ENCODE data around the gene TBCD.

DNA sequence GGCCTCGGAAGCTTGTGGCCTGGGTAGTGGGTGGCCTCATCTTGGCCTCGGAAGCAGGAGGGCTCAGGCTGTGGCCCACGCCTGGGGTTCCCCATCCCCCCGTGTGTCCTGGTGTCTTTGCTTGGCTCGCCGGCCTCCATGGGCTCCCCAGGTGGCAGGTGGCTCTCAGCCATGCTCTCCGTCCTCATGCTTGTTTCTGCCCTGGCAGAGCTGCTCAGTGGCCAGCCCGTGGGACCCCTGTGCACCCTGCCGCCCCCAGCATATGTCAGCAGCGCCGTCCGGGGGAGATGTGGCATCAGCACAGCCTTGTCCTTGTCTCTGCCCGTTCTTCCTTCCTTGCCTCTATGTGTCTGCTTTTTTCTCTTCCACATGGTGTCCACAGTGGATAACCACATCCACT lies 38.5 kb downstream of the TBCD start:
- TF ChIP-seq, protein P1, sequence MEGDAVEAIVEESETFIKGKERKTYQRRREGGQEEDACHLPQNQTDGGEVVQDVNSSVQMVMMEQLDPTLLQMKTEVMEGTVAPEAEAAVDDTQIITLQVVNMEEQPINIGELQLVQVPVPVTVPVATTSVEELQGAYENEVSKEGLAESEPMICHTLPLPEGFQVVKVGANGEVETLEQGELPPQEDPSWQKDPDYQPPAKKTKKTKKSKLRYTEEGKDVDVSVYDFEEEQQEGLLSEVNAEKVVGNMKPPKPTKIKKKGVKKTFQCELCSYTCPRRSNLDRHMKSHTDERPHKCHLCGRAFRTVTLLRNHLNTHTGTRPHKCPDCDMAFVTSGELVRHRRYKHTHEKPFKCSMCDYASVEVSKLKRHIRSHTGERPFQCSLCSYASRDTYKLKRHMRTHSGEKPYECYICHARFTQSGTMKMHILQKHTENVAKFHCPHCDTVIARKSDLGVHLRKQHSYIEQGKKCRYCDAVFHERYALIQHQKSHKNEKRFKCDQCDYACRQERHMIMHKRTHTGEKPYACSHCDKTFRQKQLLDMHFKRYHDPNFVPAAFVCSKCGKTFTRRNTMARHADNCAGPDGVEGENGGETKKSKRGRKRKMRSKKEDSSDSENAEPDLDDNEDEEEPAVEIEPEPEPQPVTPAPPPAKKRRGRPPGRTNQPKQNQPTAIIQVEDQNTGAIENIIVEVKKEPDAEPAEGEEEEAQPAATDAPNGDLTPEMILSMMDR (IDR thresholded peaks at IDR 0.05; ENCODE audit: low read length), result no peak
- TF ChIP-seq EZH2 (optimal IDR thresholded peaks at IDR 0.05; ENCODE audit: low read depth, low read length), result no peak
